HG03439 (cell line): ENCODE results near the gene MAMDC4.
"Not testable (repeated sequence)": the region's sequence is repeated elsewhere in the genome, so short reads cannot be mapped to it uniquely, and the experiment has no call there.

Source experiments
- ATAC-seq: cut with Tn5 transposase; IDR thresholded peaks from one replicate; pipeline ENCODE4 v1.9.1; 2021; ENCODE audit warnings: mild to moderate bottlenecking, moderate library complexity; ENCODE audit not compliant: unreplicated experiment

Gene MAMDC4

GRCh38 chr9:136837856-136838277 is 14.3 kb upstream of the MAMDC4 start:
- not testable (repeated sequence) for ATAC-seq

GRCh38 chr9:136838314-136839228 is 13.6 kb upstream of the MAMDC4 start:
- no peak for ATAC-seq

- no peak for ATAC-seq
Measured at GRCh38 chr9:136839229-136840139, 12.7 kb upstream of the MAMDC4 start.

- ATAC-seq: no peak
Measured at GRCh38 chr9:136840140-136840876, 11.8 kb upstream of the MAMDC4 start.

GRCh38 chr9:136840877-136841645 is 11.1 kb upstream of the MAMDC4 start:
- ATAC-seq: no peak

GRCh38 chr9:136841646-136842379 is 10.3 kb upstream of the MAMDC4 start:
- not testable (repeated sequence) for ATAC-seq

- ATAC-seq: peak; percentile 52
Measured at GRCh38 chr9:136842380-136842948, 9.7 kb upstream of the MAMDC4 start, which contains the start of gene AJM1. AJM1 (plus strand) TSS chr9:136842478; CDS start chr9:136844415, 1,937 bp downstream.

- not testable (repeated sequence) for ATAC-seq
Measured at GRCh38 chr9:136843159-136843800, 8.9 kb upstream of the MAMDC4 start.

- ATAC-seq: not testable (repeated sequence)
Measured at GRCh38 chr9:136843801-136844740, 8.1 kb upstream of the MAMDC4 start.

GRCh38 chr9:136844761-136845464 is 7.2 kb upstream of the MAMDC4 start:
- no peak for ATAC-seq

GRCh38 chr9:136845465-136846260 is 6.5 kb upstream of the MAMDC4 start:
- no peak for ATAC-seq

- no peak for ATAC-seq
Measured at GRCh38 chr9:136846376-136847087, 5.6 kb upstream of the MAMDC4 start.

- ATAC-seq: no peak
Measured at GRCh38 chr9:136847088-136847825, 4.9 kb upstream of the MAMDC4 start.

- ATAC-seq: peak; percentile 35
Measured at GRCh38 chr9:136847826-136848392, 4.2 kb upstream of the MAMDC4 start.
